HG03575 (cell line): Measurements from ENCODE around the gene SYT1.

Source experiments
- ATAC-seq: cut with Tn5 transposase; IDR thresholded peaks from one replicate; pipeline ENCODE4 v1.9.1; 2021; ENCODE audit not compliant: unreplicated experiment, insufficient number of reproducible peaks, low FRiP score; ENCODE audit errors: extremely low read depth

Gene SYT1

GRCh38 chr12:79433465-79434072, 569.0 kb downstream of the SYT1 start:
- no peak for ATAC-seq

DNA sequence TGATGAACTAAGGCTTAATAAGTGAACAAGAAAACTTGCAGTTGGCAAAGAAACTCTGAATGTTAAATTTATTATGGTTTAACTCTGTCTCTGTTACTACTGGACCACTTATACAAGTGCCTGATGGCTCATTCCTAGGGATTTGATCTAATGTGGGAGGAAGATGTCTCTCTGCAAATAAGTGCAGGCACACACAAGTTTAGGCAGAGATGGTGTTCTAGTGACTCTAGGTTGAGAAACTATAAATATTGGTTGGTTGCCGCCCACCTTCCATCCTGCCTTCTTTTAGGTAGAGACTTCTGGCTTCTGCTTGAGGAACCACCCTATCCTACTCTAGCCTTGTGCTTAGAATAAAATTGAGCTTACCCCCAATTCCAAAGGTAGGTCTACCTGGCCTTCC, 570.0 kb downstream of the SYT1 start:
- ATAC-seq, result no peak

DNA sequence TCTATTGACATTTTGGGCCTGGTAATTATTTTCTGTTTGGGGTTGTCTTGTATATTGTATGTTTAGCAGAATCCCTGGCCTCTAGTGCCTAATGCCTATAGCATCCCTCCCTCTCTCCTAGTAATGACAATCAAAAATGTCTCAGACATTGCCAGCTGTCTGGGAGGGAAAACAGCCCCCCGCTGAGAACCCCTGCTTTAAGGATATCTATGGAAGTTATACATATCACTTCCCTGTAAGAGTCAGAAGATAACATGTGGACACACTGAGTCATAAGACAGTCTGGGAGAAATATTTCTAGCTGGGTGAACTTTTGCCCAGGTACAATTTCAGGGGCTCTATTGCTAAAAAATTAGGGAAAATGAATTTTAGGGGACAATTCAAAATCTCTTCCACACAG, 571.2 kb downstream of the SYT1 start:
- no peak for ATAC-seq

- ATAC-seq, result no peak
Measured at GRCh38 chr12:79438480-79439174, 574.1 kb downstream of the SYT1 start.

GRCh38 chr12:79439175-79439825, 574.7 kb downstream of the SYT1 start:
- ATAC-seq, result no peak

GRCh38 chr12:79441534-79441933, 577.0 kb downstream of the SYT1 start:
- no peak for ATAC-seq

DNA sequence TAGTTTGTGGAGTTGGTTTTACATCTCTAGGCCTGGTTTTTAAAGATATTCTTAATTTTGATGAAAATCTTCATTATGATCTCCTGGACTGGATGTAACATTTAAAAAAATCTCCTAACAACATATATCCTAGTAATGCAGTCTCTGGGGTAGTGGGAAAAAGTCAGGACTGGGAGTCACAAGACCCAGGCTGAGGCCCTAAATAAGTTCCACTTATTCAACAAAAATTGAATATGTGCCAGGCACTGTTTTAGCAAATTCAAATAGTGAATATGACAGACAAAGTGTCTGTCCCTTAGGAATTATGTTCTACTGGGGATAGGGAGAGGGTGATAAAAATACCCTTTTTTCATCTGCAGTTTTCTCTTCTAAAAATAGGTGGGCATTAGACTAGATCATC, 577.8 kb downstream of the SYT1 start:
- ATAC-seq, result no peak

- ATAC-seq, result no peak
Measured at GRCh38 chr12:79444089-79444488, 579.5 kb downstream of the SYT1 start.

DNA sequence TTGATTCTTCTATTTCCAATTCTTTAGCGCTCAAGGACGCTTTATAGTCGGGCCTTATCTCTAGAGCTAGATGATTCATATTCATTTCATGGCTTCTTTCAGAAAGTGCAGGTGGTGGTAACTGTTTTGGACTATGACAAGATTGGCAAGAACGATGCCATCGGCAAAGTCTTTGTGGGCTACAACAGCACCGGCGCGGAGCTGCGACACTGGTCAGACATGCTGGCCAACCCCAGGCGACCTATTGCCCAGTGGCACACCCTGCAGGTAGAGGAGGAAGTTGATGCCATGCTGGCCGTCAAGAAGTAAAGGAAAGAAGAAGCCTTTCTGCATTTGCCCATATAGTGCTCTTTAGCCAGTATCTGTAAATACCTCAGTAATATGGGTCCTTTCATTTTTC, 584.2 kb downstream of the SYT1 start:
- no peak for ATAC-seq

- ATAC-seq, result no peak
Measured at GRCh38 chr12:79451365-79451764, 586.8 kb downstream of the SYT1 start.

DNA sequence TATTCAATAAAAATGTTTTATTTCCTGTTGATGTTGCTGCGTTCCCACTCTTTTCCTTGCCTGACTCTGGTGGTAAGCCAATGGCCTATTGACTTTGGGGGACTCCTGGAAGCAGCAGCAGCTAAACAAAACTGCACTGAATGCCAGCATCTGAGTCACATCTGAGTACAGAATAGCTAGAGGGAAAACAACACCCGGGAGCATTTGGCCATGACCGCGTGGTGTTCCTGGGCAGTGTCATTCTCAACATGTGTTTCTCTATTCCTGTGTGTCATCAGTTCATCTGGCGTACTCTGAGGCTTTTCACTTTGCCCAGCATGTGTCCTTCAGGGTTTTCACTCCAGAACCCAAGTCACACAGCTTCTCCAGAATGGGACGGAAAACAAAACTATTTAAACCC, 587.4 kb downstream of the SYT1 start:
- no peak for ATAC-seq

DNA sequence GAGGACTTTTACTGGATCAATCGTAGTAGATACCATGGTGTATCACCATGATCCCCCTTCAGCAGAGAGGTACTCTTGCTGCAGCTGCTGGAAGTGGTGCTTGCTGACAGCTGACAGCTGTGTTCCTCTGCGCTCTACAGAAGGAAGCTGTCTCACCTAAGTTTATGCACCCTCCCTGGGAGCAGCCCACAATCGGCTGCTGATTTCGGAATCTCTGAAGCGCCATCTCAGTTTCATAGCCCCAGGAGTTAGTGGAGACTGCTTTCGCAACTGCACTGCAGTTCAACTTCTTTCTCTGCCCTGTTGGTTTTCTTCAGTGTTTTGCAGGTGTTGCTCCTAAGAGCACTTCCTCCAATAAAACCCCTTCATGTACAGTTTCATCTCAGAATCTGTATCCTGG, 588.3 kb downstream of the SYT1 start:
- ATAC-seq, result no peak

GRCh38 chr12:79453820-79454219, 589.2 kb downstream of the SYT1 start:
- no peak for ATAC-seq

DNA sequence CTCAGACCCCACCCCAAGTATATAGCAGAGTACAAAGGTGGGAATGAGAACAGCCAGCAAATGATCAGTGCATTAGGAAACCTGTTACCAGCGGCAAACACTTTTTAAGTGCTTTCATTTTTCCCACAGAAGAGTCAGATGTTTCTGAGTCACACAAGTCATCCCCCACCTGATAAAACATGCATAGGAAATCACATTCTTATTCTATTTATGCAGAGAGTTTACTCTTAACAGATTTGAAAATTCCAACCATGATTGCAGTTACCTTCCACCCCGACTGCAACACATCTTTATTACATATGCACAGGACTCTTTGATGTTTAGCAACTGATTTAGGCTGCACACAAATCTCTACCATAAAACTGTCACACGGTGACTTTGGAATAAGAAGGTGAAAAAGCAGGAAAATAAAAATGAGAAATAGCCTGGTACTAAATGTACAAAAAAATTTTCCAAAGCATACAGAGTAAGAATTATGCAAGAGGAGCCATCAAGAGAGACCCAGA, 589.8 kb downstream of the SYT1 start:
- no peak for ATAC-seq

GRCh38 chr12:79455286-79455685, 590.7 kb downstream of the SYT1 start:
- no peak for ATAC-seq

- no peak for ATAC-seq
Measured at GRCh38 chr12:79482323-79482722, 617.7 kb downstream of the SYT1 start.

DNA sequence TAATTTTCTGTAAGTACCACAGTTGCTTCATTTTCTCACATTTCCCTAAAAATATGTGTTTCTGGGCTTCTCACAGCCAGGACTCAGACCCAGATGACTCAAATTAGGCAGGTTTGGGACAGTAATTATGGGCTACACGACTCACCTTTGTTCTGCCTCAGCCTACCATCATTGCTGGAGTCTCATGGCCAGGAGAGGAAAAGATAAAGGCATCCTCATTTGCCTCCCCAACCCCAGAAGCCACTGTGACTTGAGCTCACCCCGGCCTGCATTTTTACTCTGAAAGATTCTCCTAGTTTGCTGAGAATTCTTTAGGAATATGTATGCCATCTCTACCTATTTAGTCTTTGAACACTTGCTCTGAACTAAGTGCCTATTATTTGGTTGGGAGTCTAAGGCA, 618.3 kb downstream of the SYT1 start:
- ATAC-seq, result no peak

- no peak for ATAC-seq
Measured at GRCh38 chr12:79486154-79486553, 621.6 kb downstream of the SYT1 start.

DNA sequence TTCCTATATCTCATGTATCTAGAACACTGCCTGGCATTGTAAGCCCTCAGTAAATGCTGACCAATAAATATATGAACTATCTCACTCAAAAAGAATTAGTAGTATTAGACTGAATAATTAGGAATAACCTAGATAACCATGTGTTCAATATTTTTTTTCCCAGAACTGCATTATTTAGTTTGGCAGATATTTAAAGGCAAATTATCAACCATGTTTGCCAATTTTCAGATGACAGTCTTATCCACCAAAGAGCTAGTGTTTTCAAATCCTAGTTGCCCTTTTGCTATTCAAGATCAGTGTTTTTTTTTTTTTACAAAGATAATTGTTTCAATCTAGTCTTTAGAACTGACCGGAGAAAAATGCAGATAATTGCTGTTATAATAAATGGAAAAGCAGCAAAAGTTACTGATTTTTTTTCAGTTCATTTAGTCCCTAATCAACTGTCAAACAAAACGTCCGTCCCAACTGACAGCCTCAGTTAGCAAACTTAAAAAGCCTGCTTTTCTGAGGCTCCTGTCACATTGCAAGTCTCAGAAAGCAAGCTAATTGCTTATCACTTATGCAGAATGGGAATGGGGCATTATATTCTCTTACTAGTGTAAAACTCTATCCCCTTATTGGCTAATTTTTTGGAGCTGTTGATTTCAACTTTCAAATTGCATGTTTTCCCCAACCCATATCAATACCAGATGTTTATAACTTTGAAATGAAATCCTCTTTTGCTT, 623.0 kb downstream of the SYT1 start:
- ATAC-seq, result no peak
